ENCODE measurements around the gene RBM44. TPM values are rescaled to one million over a fixed set of nuclear protein-coding genes. Genes with fewer than 3 reads are reported as not detected.
"Not testable (repeated sequence)": the region's sequence is repeated elsewhere in the genome, so short reads cannot be mapped to it uniquely, and the experiment has no call there.

Gene RBM44
- total and polyA plus RNA-seq, 2 donors (not counting 1 experiment from before 2014, with no cell fraction given) = 0.17 to 0.34 TPM

DNA sequence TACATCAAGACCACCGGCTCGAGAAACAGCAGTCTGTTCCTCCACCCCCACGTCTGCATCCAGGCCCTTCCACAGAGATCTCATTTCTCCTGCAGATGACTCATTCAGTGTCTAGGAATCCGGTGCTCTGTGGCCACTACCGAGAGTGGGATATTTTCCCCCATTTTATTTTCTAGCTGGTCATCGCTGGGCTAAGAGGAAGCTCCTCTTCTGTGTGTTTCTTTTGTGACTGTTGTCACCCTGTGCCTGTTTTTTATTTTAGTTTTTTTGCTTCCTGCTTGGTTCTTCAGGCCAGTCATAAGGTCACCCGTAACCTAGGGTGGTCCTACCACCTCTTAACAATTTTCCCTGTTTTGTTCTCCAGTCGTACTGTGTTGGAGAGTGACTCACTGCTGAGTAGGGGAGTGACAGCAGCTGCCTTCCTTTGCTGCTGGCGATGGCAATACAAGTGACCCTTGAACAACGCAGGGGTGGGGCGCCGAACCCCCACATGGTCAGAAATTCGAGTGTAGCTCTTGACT is 67.6 kb downstream of the RBM44 start:
- Histone ChIP-seq H3K27ac (ENCODE audit: insufficient read depth, low read length) (no peak overlapping the region), H3K27me3 (ENCODE audit: control insufficient read depth, insufficient read depth, low read length) (no peaks in the 10 kb centered on the region), H3K4me3 (replicated peaks in 1 of 4; ENCODE audit: control extremely low read depth in 1 of 4, insufficient read depth in 1 of 4, low read depth in 3 of 4, low read length in 4 of 4) (no peak overlapping the region), H3K36me3 (ENCODE audit: control insufficient read depth, insufficient read depth, low read length) (no peaks in the 10 kb centered on the region), H3K4me2 (ENCODE audit: extremely low read depth, insufficient read depth, low read length) (no peak overlapping the region), H2AFZ (ENCODE audit: low read length) (no peak overlapping the region), H3K79me2 (ENCODE audit: control insufficient read depth, insufficient read depth, low read length) (no peaks in the 10 kb centered on the region), H3K9me3 (ENCODE audit: control insufficient read depth, insufficient read depth, low read depth, low read length) (no peaks in the 10 kb centered on the region), H3K4me1 (ENCODE audit: control insufficient read depth, extremely low read depth, insufficient read depth, low read length) (peaks cover 11% of the 10 kb centered on the region), H3K9ac (ENCODE audit: insufficient read depth, low read length) (no peak overlapping the region), H4K20me1 (ENCODE audit: control insufficient read depth, extremely low read depth, insufficient read depth, low read length) (no peaks in the 10 kb centered on the region)
- DNase-seq (ENCODE audit: low read depth in 2 of 2) = peak; percentile 46 to 88
- no peak for TF ChIP-seq EZH2 (IDR thresholded peaks at IDR 0.05; ENCODE audit: low read length, missing control alignments)
- TF ChIP-seq, protein P1, sequence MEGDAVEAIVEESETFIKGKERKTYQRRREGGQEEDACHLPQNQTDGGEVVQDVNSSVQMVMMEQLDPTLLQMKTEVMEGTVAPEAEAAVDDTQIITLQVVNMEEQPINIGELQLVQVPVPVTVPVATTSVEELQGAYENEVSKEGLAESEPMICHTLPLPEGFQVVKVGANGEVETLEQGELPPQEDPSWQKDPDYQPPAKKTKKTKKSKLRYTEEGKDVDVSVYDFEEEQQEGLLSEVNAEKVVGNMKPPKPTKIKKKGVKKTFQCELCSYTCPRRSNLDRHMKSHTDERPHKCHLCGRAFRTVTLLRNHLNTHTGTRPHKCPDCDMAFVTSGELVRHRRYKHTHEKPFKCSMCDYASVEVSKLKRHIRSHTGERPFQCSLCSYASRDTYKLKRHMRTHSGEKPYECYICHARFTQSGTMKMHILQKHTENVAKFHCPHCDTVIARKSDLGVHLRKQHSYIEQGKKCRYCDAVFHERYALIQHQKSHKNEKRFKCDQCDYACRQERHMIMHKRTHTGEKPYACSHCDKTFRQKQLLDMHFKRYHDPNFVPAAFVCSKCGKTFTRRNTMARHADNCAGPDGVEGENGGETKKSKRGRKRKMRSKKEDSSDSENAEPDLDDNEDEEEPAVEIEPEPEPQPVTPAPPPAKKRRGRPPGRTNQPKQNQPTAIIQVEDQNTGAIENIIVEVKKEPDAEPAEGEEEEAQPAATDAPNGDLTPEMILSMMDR (conservative IDR thresholded peaks at IDR 0.05 in 1 of 2, IDR thresholded peaks at IDR 0.05 in 1 of 2; ENCODE audit: low read depth in 1 of 2, low read length in 2 of 2) = no peak

DNA sequence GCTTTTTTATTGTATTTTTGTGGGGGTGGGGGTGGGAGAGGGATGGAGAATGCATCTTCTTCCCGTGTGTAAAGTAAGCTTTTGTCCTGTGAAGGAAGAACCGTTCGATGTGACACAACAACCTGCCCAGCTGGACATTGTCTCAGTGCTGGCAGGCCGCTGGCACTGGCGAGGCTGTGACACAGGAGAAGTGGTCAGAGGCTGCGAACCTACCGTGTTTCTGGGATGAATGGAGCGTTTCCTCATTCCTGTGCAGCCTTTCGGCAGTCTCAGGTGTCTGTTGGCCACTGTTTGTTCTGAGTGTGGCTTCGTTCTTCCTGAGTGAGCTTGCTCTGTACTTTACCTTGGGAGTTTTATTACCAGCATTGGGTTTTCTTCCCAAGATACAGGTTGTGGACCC is 68.9 kb downstream of the RBM44 start:
- Histone ChIP-seq H3K27ac (ENCODE audit: insufficient read depth, low read length) (no peak overlapping the region), H3K79me2 (ENCODE audit: control insufficient read depth, insufficient read depth, low read length) (no peaks in the 10 kb centered on the region), H3K4me2 (ENCODE audit: extremely low read depth, insufficient read depth, low read length) (no peak overlapping the region), H3K36me3 (ENCODE audit: control insufficient read depth, insufficient read depth, low read length) (no peaks in the 10 kb centered on the region), H3K4me3 (replicated peaks in 1 of 4; ENCODE audit: control extremely low read depth in 1 of 4, insufficient read depth in 1 of 4, low read depth in 3 of 4, low read length in 4 of 4) (no peak overlapping the region), H3K9me3 (ENCODE audit: control insufficient read depth, insufficient read depth, low read depth, low read length) (no peaks in the 10 kb centered on the region), H2AFZ (ENCODE audit: low read length) (no peak overlapping the region), H4K20me1 (ENCODE audit: control insufficient read depth, extremely low read depth, insufficient read depth, low read length) (no peaks in the 10 kb centered on the region), H3K4me1 (ENCODE audit: control insufficient read depth, extremely low read depth, insufficient read depth, low read length) (peaks cover 11% of the 10 kb centered on the region), H3K9ac (ENCODE audit: insufficient read depth, low read length) (no peak overlapping the region), H3K27me3 (ENCODE audit: control insufficient read depth, insufficient read depth, low read length) (no peaks in the 10 kb centered on the region)
- DNase-seq (ENCODE audit: low read depth in 2 of 2) = no peak
- no peak for TF ChIP-seq EZH2 (IDR thresholded peaks at IDR 0.05; ENCODE audit: low read length, missing control alignments)
- TF ChIP-seq, protein P1 (conservative IDR thresholded peaks at IDR 0.05 in 1 of 2, IDR thresholded peaks at IDR 0.05 in 1 of 2; ENCODE audit: low read depth in 1 of 2, low read length in 2 of 2) = no peak

DNA sequence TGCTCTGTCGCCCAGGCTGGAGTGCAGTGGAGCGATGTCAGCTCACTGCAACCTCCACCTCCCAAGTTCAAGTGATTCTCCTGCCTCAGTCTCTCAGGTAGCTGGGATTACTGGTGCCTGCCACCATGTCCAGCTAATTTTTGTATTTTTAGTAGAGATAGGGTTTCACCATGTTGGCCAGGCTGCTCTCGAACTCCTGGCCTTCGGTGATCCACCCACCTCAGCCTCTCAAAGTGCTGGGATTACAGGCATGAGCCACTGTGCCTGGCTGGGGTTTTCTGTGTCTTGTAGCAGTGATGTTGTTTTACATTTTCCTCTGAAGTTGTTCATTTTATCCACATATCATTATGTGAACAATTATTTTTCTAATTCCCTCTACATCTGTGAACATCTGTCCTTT is 69.5 kb downstream of the RBM44 start:
- not testable (repeated sequence) for H3K4me2 ChIP-seq (ENCODE audit: extremely low read depth, insufficient read depth, low read length); H3K4me3 ChIP-seq (replicated peaks in 1 of 4; ENCODE audit: control extremely low read depth in 1 of 4, insufficient read depth in 1 of 4, low read depth in 3 of 4, low read length in 4 of 4); H3K9me3 ChIP-seq (ENCODE audit: control insufficient read depth, insufficient read depth, low read depth, low read length); H3K79me2 ChIP-seq (ENCODE audit: control insufficient read depth, insufficient read depth, low read length); H3K27me3 ChIP-seq (ENCODE audit: control insufficient read depth, insufficient read depth, low read length); H2AFZ ChIP-seq (ENCODE audit: low read length); H3K9ac ChIP-seq (ENCODE audit: insufficient read depth, low read length); H4K20me1 ChIP-seq (ENCODE audit: control insufficient read depth, extremely low read depth, insufficient read depth, low read length); DNase-seq (ENCODE audit: low read depth in 2 of 2); H3K27ac ChIP-seq (ENCODE audit: insufficient read depth, low read length); H3K36me3 ChIP-seq (ENCODE audit: control insufficient read depth, insufficient read depth, low read length)
- peaks cover 11% of the 10 kb centered on the region for H3K4me1 ChIP-seq (ENCODE audit: control insufficient read depth, extremely low read depth, insufficient read depth, low read length)

All from fibroblast of lung (primary cell).